NCI-H345 (cell line): ENCODE results near the gene OPCML.
"Not testable (repeated sequence)": the region's sequence is repeated elsewhere in the genome, so short reads cannot be mapped to it uniquely, and the experiment has no call there.

Experiments
- DNase-seq: peaks from one replicate; lab custom pipeline; 2025; lab: John Stamatoyannopoulos, UW

OPCML gene

GRCh38 chr11:132424433-132424832 lies 1107.9 kb downstream of the OPCML start:
- no peak for DNase-seq

DNA sequence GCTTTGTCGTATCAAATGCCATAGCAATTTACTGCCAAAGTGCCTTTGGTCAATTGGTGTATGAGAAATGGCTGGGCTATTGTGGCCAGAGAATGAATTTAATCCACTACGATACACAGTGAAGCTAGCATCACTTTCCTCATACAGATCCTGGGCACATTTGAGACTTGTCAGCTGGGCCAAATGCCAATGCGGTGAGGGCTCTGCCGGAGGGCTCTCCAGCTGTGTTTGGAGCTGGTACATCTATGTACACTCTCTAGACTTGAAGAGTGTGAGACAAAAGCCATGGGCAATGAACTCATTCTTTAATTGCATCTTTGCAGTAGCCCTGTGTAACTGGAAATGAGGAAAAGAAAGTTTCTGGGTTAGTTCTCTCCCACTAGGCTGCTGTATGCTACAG lies 1109.0 kb downstream of the OPCML start:
- peak; percentile 92 for DNase-seq

DNA sequence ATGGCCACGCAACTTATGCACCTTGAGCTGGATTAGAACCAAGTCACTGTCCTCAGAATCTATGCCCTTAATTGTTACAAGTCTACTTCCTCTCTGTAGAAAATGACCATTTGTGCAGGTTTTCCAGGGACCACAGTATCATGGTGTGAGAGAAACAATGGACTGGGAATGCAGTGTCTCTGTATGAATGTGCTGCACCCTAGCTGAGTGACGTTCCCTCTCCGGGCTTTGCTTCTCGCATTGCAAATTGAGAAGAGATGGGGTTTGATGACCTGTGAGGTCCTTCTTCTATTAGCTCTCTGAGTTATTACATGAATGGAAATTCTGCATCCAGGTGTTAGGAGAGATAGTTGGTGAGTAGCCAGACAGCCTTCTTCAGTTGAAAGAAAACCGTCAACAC lies 1109.6 kb downstream of the OPCML start:
- peak; percentile 76 for DNase-seq

DNA sequence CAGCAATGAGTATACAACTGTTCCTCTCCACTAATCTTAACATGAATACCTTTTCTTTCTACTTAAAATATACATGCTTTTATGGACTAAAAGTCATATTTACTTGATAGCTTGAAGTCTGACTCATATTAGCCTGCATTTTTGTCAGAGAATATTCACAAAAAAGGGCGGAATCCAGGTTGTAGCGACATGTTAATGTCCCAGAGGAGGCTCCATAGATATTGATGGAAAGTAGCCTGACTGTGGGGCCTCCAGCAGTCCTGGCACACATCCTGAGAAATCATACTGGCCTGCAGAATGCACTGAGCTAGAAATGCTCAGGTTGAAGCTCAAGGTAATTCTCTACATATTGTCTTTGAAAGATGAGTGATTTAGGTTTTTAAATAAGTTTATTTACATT lies 1110.7 kb downstream of the OPCML start:
- DNase-seq, result no peak

DNA sequence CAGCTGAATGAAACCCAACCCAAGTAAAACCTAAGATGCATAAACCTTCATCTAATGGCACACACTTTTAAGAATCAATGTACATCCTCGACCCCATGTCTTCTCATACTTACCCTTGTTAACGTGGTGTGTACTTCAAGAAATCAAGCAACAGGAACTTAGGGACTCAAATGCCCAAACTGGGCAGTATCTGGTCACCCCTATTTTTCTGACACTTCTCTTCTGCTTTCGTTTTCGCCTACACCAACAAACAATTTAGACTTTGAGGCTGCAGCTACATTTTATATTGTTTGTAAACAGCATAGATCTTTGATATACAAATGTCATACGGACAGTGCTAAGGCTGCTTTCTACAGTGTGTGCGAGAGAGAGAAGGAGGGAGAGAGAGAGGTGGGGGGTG lies 1117.8 kb downstream of the OPCML start:
- DNase-seq, result no peak

GRCh38 chr11:132410383-132410782 lies 1121.9 kb downstream of the OPCML start:
- DNase-seq, result no peak

GRCh38 chr11:132409573-132410355 lies 1122.5 kb downstream of the OPCML start:
- DNase-seq, result no peak

- DNase-seq, result peak; percentile 85
These were observed 1123.4 kb downstream of the OPCML start for GRCh38 chr11:132408877-132409276.

- DNase-seq, result no peak
These were observed 1126.6 kb downstream of the OPCML start for GRCh38 chr11:132405728-132406127.

DNA sequence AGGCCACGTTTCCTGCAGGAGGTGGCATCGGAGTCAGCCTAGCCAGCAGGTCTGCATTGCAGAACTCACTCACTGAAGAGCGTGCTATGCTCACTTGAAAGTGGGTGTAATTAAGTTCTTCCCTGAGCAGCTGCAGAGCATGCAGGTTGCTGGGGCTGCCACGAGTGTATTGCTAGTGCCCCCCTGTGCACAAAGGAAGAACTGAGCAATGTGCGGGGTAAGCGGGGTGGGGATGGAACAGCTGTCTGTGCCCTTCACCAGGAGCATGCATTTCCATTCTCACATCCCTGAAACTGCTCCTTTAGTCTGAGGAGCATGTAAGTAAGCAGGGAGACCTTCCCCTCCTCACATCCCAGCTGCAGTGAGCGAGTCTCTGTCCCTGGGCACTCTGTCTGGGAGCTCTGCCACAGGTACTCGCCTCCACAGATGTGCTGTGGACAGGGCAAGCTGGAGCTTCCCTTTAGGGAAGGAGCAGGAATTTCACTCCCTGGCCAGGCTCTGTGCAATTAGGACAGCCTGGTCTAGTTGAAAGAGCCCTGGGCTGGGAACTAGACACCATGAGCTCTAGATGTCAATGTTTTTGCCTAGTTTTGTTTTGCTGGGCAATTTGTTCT lies 1130.1 kb downstream of the OPCML start:
- DNase-seq, result peak; percentile 95

DNA sequence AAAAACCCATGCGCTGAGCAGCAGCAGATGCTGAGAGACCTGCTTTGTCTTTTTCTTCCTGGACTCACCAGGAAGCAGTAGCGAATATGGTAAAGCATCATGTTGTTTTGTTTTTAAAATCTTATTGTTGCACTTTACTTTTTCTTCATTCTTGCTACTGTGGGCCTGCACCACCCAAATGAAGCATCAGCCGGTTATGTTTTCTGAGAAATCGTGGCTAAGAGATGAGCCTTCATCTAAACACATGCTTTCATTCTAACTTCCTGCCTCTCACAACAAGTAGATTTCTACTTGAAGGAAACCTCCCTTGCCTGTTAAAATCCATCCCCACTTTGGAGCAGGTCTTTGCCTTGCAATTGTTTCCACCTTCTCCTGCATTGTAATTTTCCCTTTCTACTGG lies 1136.0 kb downstream of the OPCML start:
- no peak for DNase-seq

GRCh38 chr11:132395434-132395833 lies 1136.9 kb downstream of the OPCML start:
- DNase-seq, result no peak

GRCh38 chr11:132379540-132379939 lies 1152.8 kb downstream of the OPCML start:
- DNase-seq, result no peak

DNA sequence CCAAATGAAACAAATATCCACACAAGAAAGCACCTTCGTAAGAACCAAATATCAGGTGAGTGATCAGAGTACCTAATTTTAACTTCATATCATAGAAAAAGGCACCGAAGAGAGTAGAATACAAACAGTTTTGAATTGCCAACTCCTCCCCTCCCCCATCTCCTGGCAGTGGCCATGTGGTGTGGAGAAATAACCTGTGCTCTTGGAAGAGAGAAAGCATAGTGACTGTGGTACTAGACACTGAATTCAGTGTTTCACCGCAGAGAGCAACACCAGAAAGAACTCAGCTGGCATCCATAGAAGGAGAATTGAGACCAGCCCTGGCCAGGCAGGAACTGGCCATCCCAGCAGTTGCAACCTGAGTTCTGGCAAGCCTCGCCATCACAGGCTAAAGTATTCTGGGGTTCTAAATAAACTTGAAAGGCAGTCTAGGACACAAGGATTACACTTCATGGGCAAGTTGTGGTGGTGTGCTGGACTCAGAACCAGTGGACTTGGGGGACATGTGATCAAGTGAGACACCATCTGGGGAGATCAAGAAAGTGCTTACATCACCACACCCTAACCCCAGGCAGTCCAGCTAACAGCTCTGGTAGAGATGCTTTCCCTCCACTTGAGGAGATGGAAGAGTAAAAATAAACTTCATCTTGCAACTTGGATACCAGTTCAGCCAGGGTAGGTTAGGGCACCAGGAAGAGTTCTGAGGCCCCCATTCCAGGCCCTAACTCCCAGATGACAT lies 1158.7 kb downstream of the OPCML start:
- DNase-seq, result no peak

GRCh38 chr11:132370114-132370513 lies 1162.2 kb downstream of the OPCML start:
- not testable (repeated sequence) for DNase-seq

DNA sequence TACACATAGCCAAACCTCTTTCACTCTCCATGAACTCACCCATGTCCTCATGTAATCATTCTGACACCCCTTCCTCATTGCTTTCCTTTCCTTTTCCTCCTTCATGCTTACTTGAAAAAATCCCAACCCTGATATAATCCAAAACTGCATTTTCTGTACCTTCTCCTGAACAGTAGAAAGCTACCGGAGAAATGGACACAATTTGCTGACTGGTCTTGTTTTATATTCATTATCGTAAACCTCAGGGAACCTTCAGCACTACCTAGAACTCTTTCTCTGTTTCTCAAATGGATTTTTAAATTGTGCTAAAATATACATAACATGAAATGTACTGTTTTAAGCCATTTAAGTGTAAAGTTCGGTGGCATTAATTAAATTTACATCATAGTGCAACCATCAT lies 1165.0 kb downstream of the OPCML start:
- no peak for DNase-seq

GRCh38 chr11:132365650-132366049 lies 1166.7 kb downstream of the OPCML start:
- DNase-seq, result no peak
